OCI-LY7 (cell line): ENCODE results near the gene CECR2. TPM values are rescaled to one million over a fixed set of nuclear protein-coding genes. Genes with fewer than 3 reads are reported as not detected.

Experiments
- BruUV-seq: library from RNA; stranded (reverse); fragments of 400-500 nt; replicated peaks from 2 replicates; lab custom pipeline; 2021; lab: Mats Ljungman, UMichigan
- CTCF ChIA-PET: fragments of 300-600 bp; sonication (Branson Sonifier 250); formaldehyde crosslinking; loops from one replicate; lab custom pipeline; 2022; ENCODE audit warnings: antibody characterized with exemption; ENCODE audit not compliant: unreplicated experiment; lab: Charles Lee
- POLR2A ChIA-PET: fragments of 300-600 bp; sonication (Branson Sonifier 250); formaldehyde crosslinking; loops from one replicate; lab custom pipeline; 2022; ENCODE audit warnings: antibody characterized with exemption; lab: Charles Lee
- DNase-seq: peaks from one replicate; pipeline ENCODE4 v3.0.0-alpha.2; 2015; ENCODE audit warnings: low spot score
- H2AFZ ChIP-seq: fragments of 200-600 bp; sonication (generic), shearing (Covaris generic); 2 replicates; pipeline ENCODE4 v1.6.1; 2014; ENCODE audit warnings: mild to moderate bottlenecking, antibody characterized with exemption, low read length, moderate library complexity
- H3K27ac ChIP-seq: fragments of 200-600 bp; sonication (generic); 2 replicates; pipeline ENCODE4 v1.5.1; 2014; ENCODE audit warnings: mixed run types, low read depth, mild to moderate bottlenecking, moderate library complexity, low read length, inconsistent platforms; ENCODE audit not compliant: poor library complexity, severe bottlenecking
- H3K36me3 ChIP-seq: fragments of 200-600 bp; sonication (generic); 2 replicates; pipeline ENCODE4 v1.6.1; 2014; ENCODE audit warnings: mild to moderate bottlenecking, antibody characterized with exemption, low read length, moderate library complexity, mixed read lengths; ENCODE audit not compliant: insufficient read depth
- H3K4me1 ChIP-seq: fragments of 200-600 bp; sonication (generic); 2 replicates; pipeline ENCODE4 v1.5.1; 2014; ENCODE audit warnings: mild to moderate bottlenecking, low read length; ENCODE audit not compliant: insufficient read depth, poor library complexity, severe bottlenecking
- H3K4me2 ChIP-seq: fragments of 200-600 bp; sonication (generic); 2 replicates; pipeline ENCODE4 v1.6.1; 2014; ENCODE audit warnings: mild to moderate bottlenecking, low read length
- H3K4me3 ChIP-seq: fragments of 200-600 bp; sonication (generic); 2 replicates; pipeline ENCODE4 v1.5.1; 2014; ENCODE audit warnings: mild to moderate bottlenecking, low read depth, low read length; ENCODE audit not compliant: poor library complexity, severe bottlenecking
- H3K79me2 ChIP-seq: fragments of 200-600 bp; sonication (generic); 2 replicates; pipeline ENCODE4 v1.6.1; 2016; ENCODE audit warnings: low read depth, mild to moderate bottlenecking, low read length, moderate library complexity, mixed read lengths; ENCODE audit not compliant: insufficient read depth
- H3K9me2 ChIP-seq: fragments of 200-600 bp; sonication (generic); 2 replicates; pipeline ENCODE4 v1.6.1; 2016; ENCODE audit warnings: mild to moderate bottlenecking, low read length, mixed read lengths; ENCODE audit not compliant: insufficient read depth
- H3K9me3 ChIP-seq: fragments of 200-600 bp; sonication (generic); 2 replicates; pipeline ENCODE4 v1.6.1; 2014; ENCODE audit warnings: mild to moderate bottlenecking, mixed run types, low read length, mixed read lengths
- H4K20me1 ChIP-seq: fragments of 200-600 bp; sonication (generic); 2 replicates; pipeline ENCODE4 v1.6.1; 2014; ENCODE audit warnings: mild to moderate bottlenecking, antibody characterized with exemption, low read length, moderate library complexity, mixed read lengths; ENCODE audit not compliant: insufficient read depth
- CTCF ChIP-seq: fragments of 200-600 bp; sonication (generic); conservative IDR thresholded peaks from 2 replicates; pipeline ENCODE4 v1.5.1; 2014; ENCODE audit warnings: mild to moderate bottlenecking, antibody characterized with exemption, low read length, moderate library complexity, mixed read lengths
- EZH2phosphoT487 ChIP-seq: fragments of 200-600 bp; sonication (generic); IDR thresholded peaks from 2 replicates; pipeline ENCODE4 v1.6.1; 2018; ENCODE audit warnings: low read depth, borderline replicate concordance, mild to moderate bottlenecking, mixed run types, antibody characterized with exemption, low read length, moderate library complexity, mixed read lengths
- intact Hi-C: fragments of 100-400 bp; cut with micrococcal nuclease; formaldehyde crosslinking; loops from one replicate; pipeline ENCODE4 v1.10.0; 2022; ENCODE audit not compliant: unreplicated experiment
- total RNA-seq, 2 experiments: library from RNA; depleted of rRNA in 1 of 2; stranded (reverse); fragments of >200 nt in 1 of 2; shearing (Covaris generic) in 1 of 2; gene quantifications; 2 replicates each; pipeline ENCODE4 v1.2.3, GENCODE V29; 2014 to 2022

CECR2 gene
- total RNA-seq, 2 experiments from 2014 or later: 0.09 to 0.53 TPM

GRCh38 chr22:17373855-17374254, 4.6 kb downstream of the CECR2 start:
- H3K4me3 ChIP-seq: no peak overlapping the region
- no peaks in the 10 kb centered on the region for H3K9me2 ChIP-seq
- H3K4me2 ChIP-seq: no peak overlapping the region
- no peak overlapping the region for H2AFZ ChIP-seq
- no peak overlapping the region for H3K27ac ChIP-seq
- H3K79me2 ChIP-seq: no peaks in the 10 kb centered on the region
- H3K4me1 ChIP-seq: peaks cover 2% of the 10 kb centered on the region
- intact Hi-C loops: no loop called here
- no peaks in the 10 kb centered on the region for H4K20me1 ChIP-seq
- DNase-seq: no peak
- ChIA-PET POLR2A (no interaction called here), CTCF (no interaction called here)
- no TSS peak for BruUV-seq
- no peaks in the 10 kb centered on the region for H3K36me3 ChIP-seq
- no peaks in the 10 kb centered on the region for H3K9me3 ChIP-seq
- TF ChIP-seq EZH2phosphoT487: no peak
- no peak for TF ChIP-seq CTCF

- TF ChIP-seq CTCF (no peak), EZH2phosphoT487 (no peak)
- Histone ChIP-seq H3K79me2 (no peaks in the 10 kb centered on the region), H4K20me1 (no peaks in the 10 kb centered on the region), H2AFZ (no peak overlapping the region), H3K9me3 (no peaks in the 10 kb centered on the region), H3K4me2 (no peak overlapping the region), H3K27ac (no peak overlapping the region), H3K36me3 (no peaks in the 10 kb centered on the region), H3K4me3 (no peak overlapping the region), H3K9me2 (no peaks in the 10 kb centered on the region), H3K4me1 (no peaks in the 10 kb centered on the region)
- ChIA-PET CTCF (no interaction called here), POLR2A (interaction anchor here (0.6 to 1.1 kb wide), 2 partner anchors 25 to 289 kb away, joined by 3 to 4 read pairs; no protein-coding TSS in a partner anchor)
- BruUV-seq: no TSS peak
- no peak for DNase-seq
- intact Hi-C loops: no loop called here
Observed at GRCh38 chr22:17375914-17376614, 6.8 kb downstream of the CECR2 start.

DNA sequence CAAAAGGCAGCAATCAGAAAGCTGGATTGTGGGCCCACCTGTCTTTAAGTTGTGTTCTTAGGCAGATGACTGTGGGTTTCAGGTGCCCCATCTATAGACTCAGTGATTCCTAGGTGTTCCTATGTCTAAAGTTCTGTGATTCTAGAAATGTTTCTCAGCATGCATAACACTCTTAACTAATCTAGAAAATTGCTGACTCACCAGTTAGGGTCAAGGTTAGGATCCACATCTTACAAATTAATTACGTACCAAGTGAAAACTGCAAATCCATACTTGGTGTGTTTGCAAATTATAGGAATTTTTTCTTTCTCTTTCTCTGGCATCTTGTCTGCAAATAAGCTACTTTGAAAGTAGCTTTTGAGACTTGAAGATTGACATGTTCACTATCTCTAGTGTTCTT, 7.7 kb downstream of the CECR2 start:
- Histone ChIP-seq H3K36me3 (no peaks in the 10 kb centered on the region), H3K79me2 (no peaks in the 10 kb centered on the region), H3K9me3 (no peaks in the 10 kb centered on the region), H3K4me2 (no peak overlapping the region), H3K4me3 (no peak overlapping the region), H3K4me1 (no peaks in the 10 kb centered on the region), H3K9me2 (no peaks in the 10 kb centered on the region), H2AFZ (no peak overlapping the region), H4K20me1 (no peaks in the 10 kb centered on the region), H3K27ac (no peak overlapping the region)
- no peak for DNase-seq
- no TSS peak for BruUV-seq
- ChIA-PET CTCF (no interaction called here), POLR2A (interaction anchor here (0.6 to 1.1 kb wide), 5 partner anchors 26 to 290 kb away, joined by 3 to 6 read pairs (median 4); no protein-coding TSS in a partner anchor)
- TF ChIP-seq EZH2phosphoT487: no peak
- no peak for TF ChIP-seq CTCF
- intact Hi-C loops: no loop called here
